Activated naive CD8-positive, alpha-beta T cell treated with anti-CD3 and anti-CD28 coated beads, Interleukin-2, amount 50 U/mL, for 16 hours (primary cell): Measurements from ENCODE around the gene PCDHGA7.
"Not testable (repeated sequence)": the region's sequence is repeated elsewhere in the genome, so short reads cannot be mapped to it uniquely, and the experiment has no call there.

Experiments used
- DNase-seq: peaks from one replicate; pipeline ENCODE4 v3.0.0-alpha.2; 2020; ENCODE audit warnings: low read depth, low spot score

PCDHGA7 gene

GRCh38 chr5:141366016-141366896 is 16.3 kb upstream of the PCDHGA7 start:
- DNase-seq = no peak

- DNase-seq = no peak
These were observed 12.3 kb upstream of the PCDHGA7 start, which contains the start of gene PCDHGB3 for GRCh38 chr5:141369994-141370848. TSS of gene PCDHGB3 (plus strand) at chr5:141370242. CDS start at chr5:141370395, 153 bp downstream.

GRCh38 chr5:141371572-141372475 is 10.7 kb upstream of the PCDHGA7 start:
- DNase-seq = no peak

GRCh38 chr5:141373673-141374317 is 8.7 kb upstream of the PCDHGA7 start, which contains the start of gene PCDHGA6:
TSS of gene PCDHGA6 (plus strand) at chr5:141373891. CDS start at chr5:141374084, 193 bp downstream.
- DNase-seq = no peak

GRCh38 chr5:141374627-141375026 is 7.9 kb upstream of the PCDHGA7 start:
- DNase-seq = no peak

GRCh38 chr5:141375444-141376155 is 6.9 kb upstream of the PCDHGA7 start:
- not testable (repeated sequence) for DNase-seq

GRCh38 chr5:141383345-141383744 is 803 bp downstream of the PCDHGA7 start:
- no peak for DNase-seq

- no peak for DNase-seq
These were observed 2.1 kb downstream of the PCDHGA7 start for GRCh38 chr5:141384471-141385267.

- not testable (repeated sequence) for DNase-seq
These were observed 5.2 kb downstream of the PCDHGA7 start, which contains the start of gene PCDHGB4 for GRCh38 chr5:141387557-141388311. TSS of gene PCDHGB4 (plus strand) at chr5:141387698. CDS start at chr5:141387885, 187 bp downstream.

- no peak for DNase-seq
These were observed 6.1 kb downstream of the PCDHGA7 start for GRCh38 chr5:141388661-141389060.

- no peak for DNase-seq
These were observed 6.9 kb downstream of the PCDHGA7 start for GRCh38 chr5:141389153-141390042.

GRCh38 chr5:141392429-141393198 is 10.1 kb downstream of the PCDHGA7 start, which contains the start of gene PCDHGA8:
TSS of gene PCDHGA8 (plus strand) at chr5:141392633. CDS start at chr5:141392814, 181 bp downstream.
- no peak for DNase-seq

- no peak for DNase-seq
These were observed 10.7 kb downstream of the PCDHGA7 start for GRCh38 chr5:141393267-141393666.

GRCh38 chr5:141394401-141395187 is 12.1 kb downstream of the PCDHGA7 start:
- DNase-seq = not testable (repeated sequence)

- not testable (repeated sequence) for DNase-seq
These were observed 15.4 kb downstream of the PCDHGA7 start, which contains the start of gene PCDHGB5 for GRCh38 chr5:141397756-141398551. TSS of gene PCDHGB5 (plus strand) at chr5:141397947. CDS start at chr5:141398128, 181 bp downstream.
